ENCODE results near the gene KLC1.
A peak's percentile ranks its signal among the peaks of the same experiment; 100 is the strongest.
"Not testable (repeated sequence)": the region's sequence is repeated elsewhere in the genome, so short reads cannot be mapped to it uniquely, and the experiment has no call there.

The KLC1 gene

DNA sequence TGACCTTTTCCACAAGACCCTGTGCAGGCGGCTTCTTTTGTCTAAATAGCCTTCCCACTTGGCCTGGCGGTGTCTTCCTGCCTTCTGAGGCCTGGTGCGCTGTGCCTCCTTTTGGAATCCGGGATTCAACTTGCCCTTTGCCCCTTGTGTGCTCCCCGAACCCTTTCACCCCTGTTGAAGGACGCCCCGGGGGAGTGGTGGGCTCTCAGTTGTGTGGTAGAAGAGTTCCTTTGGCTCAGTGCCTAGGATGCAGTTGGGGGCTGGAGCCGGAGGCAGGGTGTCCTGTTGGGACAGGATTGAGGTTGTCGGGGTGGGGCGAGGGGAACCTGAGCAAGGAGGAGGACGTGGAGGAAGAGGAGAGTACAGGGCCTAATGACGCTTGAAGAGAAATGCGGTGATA, 34.5 kb downstream of the KLC1 start:
- no peak for DNase-seq

DNA sequence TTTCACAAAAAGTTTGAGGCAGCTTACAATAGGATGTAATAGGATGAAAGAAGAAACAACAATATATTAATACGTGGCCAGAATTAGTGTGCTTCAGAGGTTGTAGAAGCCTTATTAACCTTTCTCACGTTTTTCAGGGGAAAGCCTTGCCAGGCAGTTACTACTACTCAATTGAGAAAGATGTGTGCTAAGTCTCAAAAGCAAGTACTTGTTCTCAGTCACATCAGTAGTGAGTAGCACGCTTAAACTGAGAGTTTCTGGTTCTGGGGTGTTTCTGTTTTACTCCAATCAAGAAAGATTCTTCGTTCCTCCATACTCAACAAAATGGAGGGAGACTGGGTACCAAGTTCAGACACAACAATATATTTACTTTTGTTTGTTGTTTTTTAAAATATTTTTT, 38.7 kb downstream of the KLC1 start:
- DNase-seq = no peak

- no peak for DNase-seq
Observed at GRCh38 chr14:103668117-103668516, 39.1 kb downstream of the KLC1 start.

DNA sequence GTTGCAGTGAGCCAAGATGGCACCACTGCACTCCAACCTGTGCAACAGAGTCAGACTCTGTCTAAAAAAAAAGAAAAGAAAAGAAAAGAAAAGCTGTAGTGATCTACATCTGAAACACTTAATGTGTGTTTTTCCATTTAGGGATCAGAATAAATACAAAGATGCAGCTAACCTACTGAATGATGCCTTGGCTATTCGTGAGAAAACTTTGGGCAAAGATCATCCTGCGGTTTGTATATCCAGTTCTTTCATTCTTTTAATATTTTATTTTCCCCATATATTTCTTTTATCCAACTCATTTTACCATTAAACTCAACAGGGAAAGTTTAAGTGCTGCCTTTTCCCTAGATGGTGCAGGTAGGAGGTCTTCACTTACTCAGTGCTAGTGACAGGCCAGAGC, 40.4 kb downstream of the KLC1 start:
- DNase-seq = no peak

GRCh38 chr14:103671911-103672310, 42.9 kb downstream of the KLC1 start:
- no peak for DNase-seq

DNA sequence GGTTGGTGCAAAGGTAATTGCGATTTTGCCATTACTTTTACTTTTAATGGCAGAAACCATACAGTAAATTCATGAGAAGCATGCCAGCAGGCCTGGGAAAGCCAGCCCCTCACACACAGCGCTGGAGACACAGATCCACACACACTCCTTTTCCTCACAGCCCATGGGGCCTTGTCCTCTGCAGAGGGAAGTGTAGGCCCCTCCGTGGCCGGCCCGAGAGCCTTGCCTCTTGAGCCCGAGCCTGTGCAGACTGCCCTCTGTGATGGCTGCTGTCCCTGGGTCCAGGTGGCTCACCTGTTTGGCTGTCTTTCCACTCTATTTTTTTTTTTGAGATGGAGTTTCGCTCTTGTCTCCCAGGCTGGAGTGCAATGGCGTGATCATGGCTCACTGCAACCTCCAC, 46.9 kb downstream of the KLC1 start:
- no peak for DNase-seq

- no peak for DNase-seq
Observed at GRCh38 chr14:103676881-103677675, 48.1 kb downstream of the KLC1 start.

DNA sequence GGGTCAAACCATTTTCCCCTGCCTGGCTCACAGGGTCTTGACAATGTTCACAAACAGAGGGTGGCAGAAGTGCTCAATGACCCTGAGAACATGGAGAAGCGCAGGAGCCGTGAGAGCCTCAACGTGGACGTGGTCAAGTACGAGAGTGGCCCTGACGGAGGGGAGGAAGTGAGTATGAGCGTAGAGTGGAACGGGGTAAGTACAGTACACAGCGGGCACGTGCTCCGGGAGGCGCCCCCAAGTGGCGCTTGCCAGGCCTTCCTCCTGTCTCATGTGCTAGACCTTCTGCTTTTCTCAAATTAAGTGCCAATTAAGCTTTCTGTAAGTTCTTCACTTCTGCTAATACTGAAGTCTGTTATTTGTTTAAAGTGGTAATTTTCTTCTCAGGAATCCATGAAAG, 50.3 kb downstream of the KLC1 start:
- peak; percentile 20 for DNase-seq

DNA sequence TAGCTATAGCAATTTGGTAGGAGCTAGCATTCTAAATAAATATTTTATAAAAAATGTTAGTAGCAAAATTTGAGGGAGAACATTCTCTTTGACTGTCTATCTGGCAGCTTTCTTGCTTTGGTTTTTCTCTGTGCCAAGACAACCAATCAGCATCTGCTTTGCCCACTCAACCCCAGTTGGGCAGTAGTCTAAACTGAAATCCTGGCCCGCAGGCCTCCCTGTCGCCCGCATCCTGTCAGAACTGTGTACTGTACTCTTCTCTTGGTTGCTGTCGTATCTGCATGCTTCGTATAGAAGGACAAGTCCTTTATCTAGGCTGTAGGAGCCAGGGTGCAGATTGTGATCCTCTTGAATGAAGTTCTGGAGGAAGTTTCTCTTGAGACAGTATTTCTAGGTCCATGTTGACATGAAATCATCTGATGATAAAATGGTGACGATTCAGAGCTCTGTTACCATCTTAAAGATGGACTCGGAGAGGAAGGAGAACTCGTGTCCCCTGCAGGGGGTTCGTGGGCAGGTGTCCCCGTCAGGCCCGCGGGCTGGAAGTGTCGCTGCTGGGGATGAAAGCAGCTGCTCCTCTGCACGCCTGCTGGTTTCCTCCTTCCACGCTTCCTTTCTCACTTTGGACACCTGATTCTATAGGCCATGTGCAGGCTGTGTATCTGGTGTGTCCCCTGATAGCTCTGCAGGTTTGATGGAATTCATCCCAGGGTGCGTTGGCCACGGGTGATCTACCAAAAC, 51.6 kb downstream of the KLC1 start:
- no peak for DNase-seq

GRCh38 chr14:103683139-103683538, 54.1 kb downstream of the KLC1 start:
- DNase-seq = no peak

DNA sequence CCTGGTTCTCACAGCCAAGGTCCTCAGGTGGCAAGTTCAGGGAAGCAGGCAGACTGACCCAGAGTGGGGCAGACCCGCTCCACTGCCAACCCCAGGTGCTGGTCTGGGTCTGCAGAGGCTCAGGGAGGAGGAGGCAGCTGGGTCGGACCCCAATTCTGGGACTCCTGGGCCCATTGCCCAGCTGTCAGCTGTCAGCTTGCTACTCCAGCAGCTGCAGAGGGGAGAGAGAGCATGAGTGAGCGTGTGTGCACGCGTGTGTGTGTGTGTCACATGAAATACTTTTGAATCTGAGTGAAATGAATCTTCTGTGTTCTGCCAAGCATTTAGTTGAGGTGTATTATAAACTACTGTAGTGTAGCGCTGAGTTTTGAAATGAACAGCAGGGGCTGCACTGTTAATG, 55.5 kb downstream of the KLC1 start:
- DNase-seq = no peak

GRCh38 chr14:103684871-103685270, 55.9 kb downstream of the KLC1 start:
- DNase-seq = no peak

- no peak for DNase-seq
Observed at GRCh38 chr14:103685276-103686211, 56.5 kb downstream of the KLC1 start.

GRCh38 chr14:103686831-103687485, 57.9 kb downstream of the KLC1 start:
- DNase-seq = no peak

DNA sequence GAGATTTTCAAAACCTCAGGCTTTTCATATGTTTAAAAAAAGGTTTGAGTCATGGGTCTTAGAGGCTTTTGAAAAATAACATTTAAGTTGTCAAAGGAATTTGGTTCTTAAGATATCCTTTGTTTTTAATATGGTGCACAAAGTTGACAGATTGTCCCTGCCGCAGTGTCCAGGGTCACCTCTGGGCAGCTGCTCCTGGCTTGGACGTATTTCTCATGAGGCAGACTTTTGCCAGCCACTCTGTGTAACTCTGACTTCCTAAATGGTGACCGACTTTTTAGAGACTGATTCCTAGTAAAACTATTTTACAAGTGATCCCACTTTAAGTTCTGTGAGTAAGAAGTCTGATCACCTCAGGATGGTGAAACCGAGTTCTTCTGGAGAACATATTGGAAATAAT, 58.7 kb downstream of the KLC1 start:
- DNase-seq = no peak

DNA sequence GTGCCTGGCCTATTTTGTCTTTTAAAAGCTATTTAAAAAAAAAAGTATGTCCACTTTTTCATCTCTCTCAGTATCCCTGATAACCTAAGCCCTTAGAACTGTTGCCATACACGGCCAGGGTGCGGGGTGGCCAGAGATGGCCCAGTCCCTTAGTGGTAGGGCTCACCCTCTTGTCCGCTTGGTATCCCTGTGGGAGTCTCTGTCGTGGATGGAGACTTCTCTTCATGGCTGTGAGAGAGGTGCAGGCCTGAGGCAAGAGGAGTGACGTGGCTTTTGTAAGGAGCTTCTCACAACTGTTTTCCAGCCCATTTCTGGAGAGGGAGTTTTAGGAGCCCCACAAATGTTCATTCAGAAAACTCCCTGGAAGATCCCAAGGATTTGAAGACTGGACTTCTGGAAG, 59.4 kb downstream of the KLC1 start:
- DNase-seq = no peak

DNA sequence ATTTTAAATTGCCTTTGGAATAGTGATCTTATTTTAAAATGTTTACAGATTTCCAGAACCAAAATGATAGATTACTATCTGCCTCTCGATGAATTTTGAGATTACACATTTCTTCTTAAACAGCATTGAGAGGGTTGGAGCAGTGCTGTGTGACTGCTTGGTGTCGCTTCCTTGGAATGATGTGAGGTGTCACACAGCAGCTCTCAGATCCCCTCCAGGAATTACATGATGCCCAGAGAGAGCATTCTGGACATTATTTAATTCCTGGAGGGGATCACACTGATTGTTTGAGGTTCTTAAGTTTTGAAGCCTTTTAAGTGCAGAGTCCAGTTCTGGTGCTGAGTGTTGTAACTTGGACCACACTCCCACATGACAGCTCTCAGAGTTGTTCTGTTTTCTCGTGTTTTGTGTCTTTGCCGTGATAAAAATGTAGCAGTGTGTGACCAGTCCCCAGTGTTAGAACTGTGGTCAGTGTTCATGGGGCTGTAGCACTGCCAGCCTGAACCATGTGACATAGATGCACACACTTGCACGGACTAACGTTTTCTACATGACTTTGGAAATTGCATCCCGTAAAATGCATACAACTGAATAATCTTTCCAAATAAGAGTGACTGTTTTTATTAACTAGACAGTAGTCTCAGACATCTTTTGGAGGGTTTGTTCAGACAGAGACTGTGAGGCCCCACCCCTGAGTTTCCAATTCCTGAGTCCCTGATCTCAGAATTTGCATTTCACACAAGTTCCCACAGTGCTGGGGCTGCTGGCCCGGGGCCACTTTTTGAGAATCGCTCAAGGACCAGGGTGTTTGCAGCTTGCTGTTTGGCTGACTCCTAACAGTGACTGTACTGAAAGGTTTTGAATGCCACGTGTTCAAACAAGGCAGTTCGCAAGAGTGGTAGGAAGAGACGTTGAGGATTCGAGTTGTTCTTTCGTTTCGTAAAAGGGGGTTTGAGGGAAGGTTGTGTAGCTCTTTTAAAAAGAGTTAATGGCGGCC, 60.2 kb downstream of the KLC1 start:
- DNase-seq = no peak

DNA sequence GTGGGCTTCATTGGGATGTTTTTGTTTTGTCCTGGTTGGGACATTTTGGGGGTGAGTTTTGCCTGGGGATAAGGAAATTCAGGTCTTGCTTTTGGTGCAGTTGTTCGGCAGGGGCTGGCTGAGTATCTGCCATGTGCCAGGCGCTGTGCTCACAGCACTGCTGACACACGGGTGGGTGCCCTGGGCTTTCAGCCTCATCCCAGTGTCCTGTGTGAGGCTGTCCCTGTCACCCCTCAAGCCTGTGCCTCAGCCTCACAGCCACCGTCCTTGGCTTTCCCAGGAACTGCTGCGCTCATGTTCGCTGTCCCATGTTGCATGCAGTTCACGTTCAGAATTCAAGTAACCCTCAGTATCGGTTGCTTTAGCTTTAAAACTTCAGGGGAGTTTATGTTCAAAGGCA, 61.3 kb downstream of the KLC1 start:
- no peak for DNase-seq

- not testable (repeated sequence) for DNase-seq
Observed at GRCh38 chr14:103691655-103692054, 62.6 kb downstream of the KLC1 start.

DNA sequence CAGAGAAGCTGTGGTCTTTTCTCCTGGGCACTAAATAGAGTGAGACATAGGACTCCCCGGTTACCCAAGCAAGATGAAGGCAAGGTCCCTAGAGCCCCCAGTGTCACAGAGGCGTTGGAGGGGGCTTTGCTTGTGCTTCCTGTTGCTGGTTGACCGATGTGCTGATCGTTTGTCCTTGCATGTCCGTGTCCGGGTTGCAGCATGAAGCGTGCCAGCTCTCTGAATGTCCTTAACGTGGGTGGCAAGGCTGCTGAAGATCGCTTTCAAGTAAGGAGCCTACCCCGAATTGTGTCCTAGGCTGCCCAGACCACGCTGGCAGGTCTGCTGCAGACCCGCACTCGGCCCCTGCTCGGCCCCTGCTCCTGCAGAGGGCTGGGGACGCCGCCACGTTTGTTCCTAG, 63.1 kb downstream of the KLC1 start:
- DNase-seq = no peak

DNA sequence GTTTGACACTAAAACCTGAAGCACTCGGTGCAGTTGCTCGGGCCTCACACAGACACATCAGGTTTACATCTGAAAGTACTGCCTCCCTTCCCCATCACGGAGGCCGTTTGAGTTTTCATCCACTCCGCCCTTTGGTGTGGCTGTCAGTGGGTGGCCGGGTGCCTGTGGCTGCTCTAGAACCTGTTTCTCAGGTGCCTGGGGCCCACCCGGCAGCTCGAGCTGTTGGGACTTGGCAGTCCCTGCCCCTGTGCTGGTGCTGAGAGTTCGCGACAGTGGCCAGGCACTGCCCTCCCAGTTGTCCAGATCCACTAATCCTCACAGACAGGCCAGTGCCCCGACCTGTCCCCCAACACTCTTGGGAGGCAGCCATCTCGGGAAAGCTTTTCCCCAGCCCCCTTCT, 63.9 kb downstream of the KLC1 start:
- no peak for DNase-seq

GRCh38 chr14:103693515-103693914, 64.5 kb downstream of the KLC1 start:
- DNase-seq = no peak
